GM23248 (cell line): ENCODE measurements around the gene CRYBA4.

Experiments
- EZH2 ChIP-seq: fragments of 200-600 bp; sonication (generic); IDR thresholded peaks from 2 replicates; pipeline ENCODE4 v1.6.1; 2018; ENCODE audit warnings: antibody characterized with exemption, mild to moderate bottlenecking; ENCODE audit not compliant: insufficient read depth, poor library complexity, severe bottlenecking
- EZH2phosphoT487 ChIP-seq: fragments of 200-600 bp; sonication (generic); IDR thresholded peaks from 2 replicates; pipeline ENCODE4 v1.6.1; 2018; ENCODE audit warnings: antibody characterized with exemption, moderate library complexity, mild to moderate bottlenecking, low read depth; ENCODE audit not compliant: insufficient read depth

- TF ChIP-seq EZH2 (no peak), EZH2phosphoT487 (no peak)
These were observed 47.3 kb downstream of the CRYBA4 start for GRCh38 chr22:26669060-26669481.
